CD4-positive, alpha-beta T cell treated with Interleukin-12 subunit alpha and Interleukin-12 subunit beta, for 1 hour (primary cell): ENCODE data around the gene STAT6.
A peak's percentile ranks its signal among the peaks of the same experiment; 100 is the strongest.
"Not testable (repeated sequence)": the region's sequence is repeated elsewhere in the genome, so short reads cannot be mapped to it uniquely, and the experiment has no call there.

Source experiments
- DNase-seq: peaks from one replicate; pipeline ENCODE4 v3.0.0-alpha.2; 2020

Gene STAT6

GRCh38 chr12:57126561-57126960, 15.4 kb upstream of the STAT6 start:
- DNase-seq = no peak

GRCh38 chr12:57126061-57126460, 14.9 kb upstream of the STAT6 start:
- no peak for DNase-seq

GRCh38 chr12:57124261-57124877, 13.2 kb upstream of the STAT6 start:
- DNase-seq = peak; percentile 84

- no peak for DNase-seq
Observed at GRCh38 chr12:57123813-57124212, 12.7 kb upstream of the STAT6 start.

- not testable (repeated sequence) for DNase-seq
Observed at GRCh38 chr12:57120718-57121117, 9.6 kb upstream of the STAT6 start.

- no peak for DNase-seq
Observed at GRCh38 chr12:57119294-57120085, 8.3 kb upstream of the STAT6 start.

GRCh38 chr12:57118711-57119271, 7.6 kb upstream of the STAT6 start:
- DNase-seq = no peak

- DNase-seq = no peak
Observed at GRCh38 chr12:57116580-57117281, 5.6 kb upstream of the STAT6 start.

- DNase-seq = no peak
Observed at GRCh38 chr12:57112492-57113294, 1.5 kb upstream of the STAT6 start.

- DNase-seq = peak; percentile 87
Observed at GRCh38 chr12:57110104-57111030, 795 bp downstream of the STAT6 start.

- DNase-seq = no peak
Observed at GRCh38 chr12:57109207-57110103, 1.7 kb downstream of the STAT6 start.

GRCh38 chr12:57107456-57108155, 3.6 kb downstream of the STAT6 start:
- no peak for DNase-seq

- DNase-seq = no peak
Observed at GRCh38 chr12:57106021-57106708, 5.0 kb downstream of the STAT6 start.

- no peak for DNase-seq
Observed at GRCh38 chr12:57105011-57105753, 6.0 kb downstream of the STAT6 start.

GRCh38 chr12:57104292-57104910, 6.8 kb downstream of the STAT6 start:
- no peak for DNase-seq

GRCh38 chr12:57103856-57104255, 7.3 kb downstream of the STAT6 start:
- no peak for DNase-seq

- no peak for DNase-seq
Observed at GRCh38 chr12:57101892-57102695, 9.1 kb downstream of the STAT6 start.
